GM12878 (cell line): ENCODE data around the gene NECAB2. TPM values are rescaled to one million over a fixed set of nuclear protein-coding genes. Genes with fewer than 3 reads are reported as not detected.

Experiments used
- ATAC-seq: fragments of 200-7000 bp; cut with Tn5 transposase; 3 replicates; pipeline ENCODE4 v1.9.1; 2020; ENCODE audit warnings: mild to moderate bottlenecking, moderate library complexity
- BruUV-seq: library from RNA; stranded (reverse); fragments of 400-500 nt; replicated peaks from 2 replicates; lab custom pipeline; 2021; lab: Mats Ljungman, UMichigan
- CTCF ChIA-PET: fragments of 300-600 bp; sonication (Branson Sonifier 250); formaldehyde crosslinking; extraction: SDS; loops from one replicate; lab custom pipeline; 2021; ENCODE audit warnings: inconsistent platforms; lab: Yijun Ruan, JAX
- POLR2A ChIA-PET: fragments of 350-600 bp; formaldehyde crosslinking; extraction: SDS; loops from one replicate; lab custom pipeline; 2021; ENCODE audit warnings: inconsistent platforms; lab: Charles Lee
- RAD21 ChIA-PET: fragments of 300-600 bp; sonication (Branson Sonifier 250); formaldehyde crosslinking; loops from one replicate; lab custom pipeline; 2023; ENCODE audit warnings: antibody characterized with exemption; ENCODE audit not compliant: unreplicated experiment; lab: Charles Lee
- SMC1A ChIA-PET: fragments of 300-600 bp; sonication (Branson Sonifier 250); formaldehyde crosslinking; loops from one replicate; lab custom pipeline; 2023; ENCODE audit not compliant: unreplicated experiment, uncharacterized antibody; lab: Charles Lee
- DNase-seq: peaks from one replicate; pipeline ENCODE4 v3.0.0-alpha.2; 2011; ENCODE audit warnings: low read depth, low spot score
- FAIRE-seq: peaks from 3 replicates; lab custom pipeline; 2011; peaks lifted over from hg19 to GRCh38; lab: Jason Lieb, UNC
- H2AFZ ChIP-seq: 2 replicates; pipeline ENCODE4 v1.6.0; 2011; ENCODE audit warnings: low read depth, low read length, control low read depth; ENCODE audit not compliant: control insufficient read depth
- H3K27ac ChIP-seq: 2 replicates; pipeline ENCODE4 v1.5.1; 2011; ENCODE audit warnings: control low read depth; ENCODE audit not compliant: control insufficient read depth, insufficient read depth
- H3K27me3 ChIP-seq, 2 experiments: replicated peaks in 1 of 2; 2 replicates each; pipeline versions ENCODE4 v1.6.0 to v1.6.1; 2011; ENCODE audit warnings: low read length in 1 of 2; ENCODE audit not compliant: control insufficient read depth in 2 of 2, insufficient read depth in 2 of 2
- H3K36me3 ChIP-seq, 2 experiments: 2 replicates each; pipeline ENCODE4 v1.5.1; 2011; ENCODE audit warnings: low read length in 1 of 2; ENCODE audit not compliant: control insufficient read depth in 2 of 2, insufficient read depth in 2 of 2
- H3K4me1 ChIP-seq: 2 replicates; pipeline ENCODE4 v1.6.1; 2011; ENCODE audit warnings: mild to moderate bottlenecking, low read length, moderate library complexity, mixed read lengths; ENCODE audit not compliant: control insufficient read depth, insufficient read depth
- H3K4me2 ChIP-seq: 2 replicates; pipeline ENCODE4 v1.6.0; 2011; ENCODE audit warnings: control low read depth; ENCODE audit not compliant: control insufficient read depth, insufficient read depth
- H3K4me3 ChIP-seq: fragments of 200-600 bp; sonication (generic); 2 replicates; pipeline ENCODE4 v1.5.1; 2016
- H3K79me2 ChIP-seq: 2 replicates; pipeline ENCODE4 v1.6.0; 2011; ENCODE audit warnings: low read length; ENCODE audit not compliant: control insufficient read depth, insufficient read depth
- H3K9ac ChIP-seq: 2 replicates; pipeline ENCODE4 v1.8.0; 2011; ENCODE audit warnings: low read length, control low read depth, mixed read lengths; ENCODE audit not compliant: control insufficient read depth, insufficient read depth
- H3K9me3 ChIP-seq: replicated peaks from 3 replicates; pipeline ENCODE4 v1.5.1; 2011; ENCODE audit warnings: mild to moderate bottlenecking, low read length; ENCODE audit not compliant: control insufficient read depth, insufficient read depth
- H4K20me1 ChIP-seq: 2 replicates; pipeline ENCODE4 v1.6.0; 2011; ENCODE audit not compliant: control insufficient read depth, insufficient read depth
- CHD2 ChIP-seq: IDR thresholded peaks from 2 replicates; pipeline ENCODE4 v1.6.1; 2011; ENCODE audit warnings: low read depth, low read length, improper control_type of control experiment, borderline replicate concordance
- PAX5 ChIP-seq: IDR thresholded peaks from 2 replicates; pipeline ENCODE4 v1.6.1; 2011; ENCODE audit warnings: low read depth, low read length, borderline replicate concordance
- PML ChIP-seq: IDR thresholded peaks from 2 replicates; pipeline ENCODE4 v1.6.1; 2012; ENCODE audit warnings: low read length, inconsistent platforms
- WGBS: methylation state at CpG from one replicate; pipeline ENCODE4 v1.1.6; 2016; ENCODE audit warnings: low lambda C conversion rate; ENCODE audit not compliant: insufficient replicate concordance, insufficient coverage; ENCODE audit errors: missing lambda C conversion rate; 5-methylcytosine and 5-hydroxymethylcytosine counted together
- in situ Hi-C: fragments of 300-500 bp; cut with MboI; formaldehyde crosslinking; loops from 9 replicates; pipeline ENCODE4 v1.14.3; 2018; ENCODE audit warnings: mixed read lengths
- intact Hi-C: fragments of 100-400 bp; cut with micrococcal nuclease; formaldehyde crosslinking; loops from one replicate; pipeline ENCODE4 v1.14.2; 2022; ENCODE audit not compliant: unreplicated experiment
- polyA plus RNA-seq, 11 experiments: library from polyadenylated mRNA; depleted of rRNA in 4 of 11; unstranded in 6 of 11; stranded (reverse) in 5 of 11; fragments of >200 nt; fragmentation: Nextera tagmentation in 4 of 11; fragmentation: Illumina TruSeq in 1 of 11; extraction: Ambion mirVana in 4 of 11; extraction: Trizol in 1 of 11; gene quantifications; 1 replicate in 1 of 11; 2 replicates in 10 of 11; pipeline versions ENCODE4 v1.2.1 to v1.2.3, GENCODE V29; 2011 to 2016; ENCODE audit warnings: inconsistent platforms in 2 of 11, missing spikeins in 2 of 11, low read depth in 1 of 11
- total RNA-seq, 4 experiments: library from RNA; depleted of rRNA in 3 of 4; stranded (reverse); fragments of >200 nt in 3 of 4; fragmentation: Illumina TruSeq in 1 of 4; extraction: Trizol in 1 of 4; gene quantifications; 2 replicates each; pipeline versions ENCODE4 v1.2.1 to v1.2.3, GENCODE V29; 2013 to 2021
- TF ChIP-seq, protein P1 (sequence below): fragments of 450-650 bp; IDR thresholded peaks from 2 replicates; pipeline ENCODE4 v1.6.1; 2018; ENCODE audit warnings: mild to moderate bottlenecking, low read depth, moderate library complexity; ENCODE audit not compliant: partially characterized antibody
- TF ChIP-seq, protein P2 (sequence below): IDR thresholded peaks from 2 replicates; pipeline ENCODE4 v1.6.1; 2011; ENCODE audit warnings: low read depth, low read length, improper control_type of control experiment, borderline replicate concordance

Gene NECAB2
- total and polyA plus RNA-seq, 10 of the 15 experiments (the other 5 are each of a cell fraction or from before 2014, with no cell fraction given), result not detected

DNA sequence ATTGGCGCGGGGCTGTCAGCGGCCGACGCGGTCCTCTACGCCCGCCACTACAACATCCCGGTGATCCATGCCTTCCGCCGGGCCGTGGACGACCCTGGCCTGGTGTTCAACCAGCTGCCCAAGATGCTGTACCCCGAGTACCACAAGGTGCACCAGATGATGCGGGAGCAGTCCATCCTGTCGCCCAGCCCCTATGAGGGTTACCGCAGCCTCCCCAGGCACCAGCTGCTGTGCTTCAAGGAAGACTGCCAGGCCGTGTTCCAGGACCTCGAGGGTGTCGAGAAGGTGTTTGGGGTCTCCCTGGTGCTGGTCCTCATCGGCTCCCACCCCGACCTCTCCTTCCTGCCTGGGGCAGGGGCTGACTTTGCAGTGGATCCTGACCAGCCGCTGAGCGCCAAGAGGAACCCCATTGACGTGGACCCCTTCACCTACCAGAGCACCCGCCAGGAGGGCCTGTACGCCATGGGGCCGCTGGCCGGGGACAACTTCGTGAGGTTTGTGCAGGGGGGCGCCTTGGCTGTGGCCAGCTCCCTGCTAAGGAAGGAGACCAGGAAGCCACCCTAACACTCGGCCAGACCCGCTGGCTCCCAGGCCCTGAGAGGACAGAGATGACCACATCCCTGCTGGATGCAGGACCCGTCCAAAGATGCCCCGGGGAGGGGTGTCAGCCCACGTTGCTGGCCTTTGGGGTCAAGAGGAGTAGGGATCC is 2.4 kb upstream of the NECAB2 start (continued):
- TF ChIP-seq, protein P1, sequence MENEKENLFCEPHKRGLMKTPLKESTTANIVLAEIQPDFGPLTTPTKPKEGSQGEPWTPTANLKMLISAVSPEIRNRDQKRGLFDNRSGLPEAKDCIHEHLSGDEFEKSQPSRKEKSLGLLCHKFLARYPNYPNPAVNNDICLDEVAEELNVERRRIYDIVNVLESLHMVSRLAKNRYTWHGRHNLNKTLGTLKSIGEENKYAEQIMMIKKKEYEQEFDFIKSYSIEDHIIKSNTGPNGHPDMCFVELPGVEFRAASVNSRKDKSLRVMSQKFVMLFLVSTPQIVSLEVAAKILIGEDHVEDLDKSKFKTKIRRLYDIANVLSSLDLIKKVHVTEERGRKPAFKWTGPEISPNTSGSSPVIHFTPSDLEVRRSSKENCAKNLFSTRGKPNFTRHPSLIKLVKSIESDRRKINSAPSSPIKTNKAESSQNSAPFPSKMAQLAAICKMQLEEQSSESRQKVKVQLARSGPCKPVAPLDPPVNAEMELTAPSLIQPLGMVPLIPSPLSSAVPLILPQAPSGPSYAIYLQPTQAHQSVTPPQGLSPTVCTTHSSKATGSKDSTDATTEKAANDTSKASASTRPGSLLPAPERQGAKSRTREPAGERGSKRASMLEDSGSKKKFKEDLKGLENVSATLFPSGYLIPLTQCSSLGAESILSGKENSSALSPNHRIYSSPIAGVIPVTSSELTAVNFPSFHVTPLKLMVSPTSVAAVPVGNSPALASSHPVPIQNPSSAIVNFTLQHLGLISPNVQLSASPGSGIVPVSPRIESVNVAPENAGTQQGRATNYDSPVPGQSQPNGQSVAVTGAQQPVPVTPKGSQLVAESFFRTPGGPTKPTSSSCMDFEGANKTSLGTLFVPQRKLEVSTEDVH, result no peak
- no peak for TF ChIP-seq PML

DNA sequence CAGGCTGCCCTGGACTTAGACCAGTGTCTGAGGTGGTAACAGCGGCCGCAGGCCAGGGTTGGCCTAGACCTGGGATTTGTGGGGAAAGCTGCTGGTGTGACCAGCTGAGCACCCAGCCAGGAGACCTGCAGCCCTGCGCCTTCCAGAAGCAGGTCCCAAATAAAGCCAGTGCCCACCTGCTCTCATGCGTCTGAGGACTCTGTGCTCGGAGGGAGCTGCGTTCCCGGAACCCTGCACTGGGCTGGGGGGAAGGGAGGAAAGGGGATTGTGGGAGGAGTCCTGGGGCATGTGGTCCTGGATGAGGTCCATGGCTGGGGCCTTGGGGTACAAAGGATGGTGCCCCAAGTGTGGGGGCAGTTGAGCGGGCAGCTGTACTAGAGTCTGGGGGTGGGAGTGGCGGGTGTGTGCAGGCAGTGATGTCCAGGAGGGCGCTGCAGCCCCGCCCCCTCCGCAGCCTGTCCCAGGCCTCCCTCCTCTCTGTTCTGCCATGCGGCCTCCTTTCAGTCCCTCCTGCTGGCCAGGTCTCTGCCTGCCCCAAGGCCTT is 1.8 kb upstream of the NECAB2 start:
- TF ChIP-seq, protein P2, sequence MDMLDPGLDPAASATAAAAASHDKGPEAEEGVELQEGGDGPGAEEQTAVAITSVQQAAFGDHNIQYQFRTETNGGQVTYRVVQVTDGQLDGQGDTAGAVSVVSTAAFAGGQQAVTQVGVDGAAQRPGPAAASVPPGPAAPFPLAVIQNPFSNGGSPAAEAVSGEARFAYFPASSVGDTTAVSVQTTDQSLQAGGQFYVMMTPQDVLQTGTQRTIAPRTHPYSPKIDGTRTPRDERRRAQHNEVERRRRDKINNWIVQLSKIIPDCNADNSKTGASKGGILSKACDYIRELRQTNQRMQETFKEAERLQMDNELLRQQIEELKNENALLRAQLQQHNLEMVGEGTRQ, result no peak
- TF ChIP-seq PAX5, result no peak
- TF ChIP-seq CHD2, result no peak
- DNase-seq, result no peak
- Histone ChIP-seq H4K20me1 (no peaks in the 10 kb centered on the region), H3K4me3 (no peak overlapping the region), H3K9me3 (no peaks in the 10 kb centered on the region), H3K36me3 (no peaks in the 10 kb centered on the region), H3K27ac (no peak overlapping the region), H3K4me2 (no peak overlapping the region), H3K79me2 (no peaks in the 10 kb centered on the region), H3K4me1 (no peaks in the 10 kb centered on the region), H2AFZ (no peak overlapping the region), H3K27me3 (no peaks in the 10 kb centered on the region), H3K9ac (no peak overlapping the region)
- no peak for FAIRE-seq
- intact Hi-C loops (no loop called here), in situ Hi-C loops (no loop called here)
- SMC1A ChIA-PET, result no interaction called here
- POLR2A ChIA-PET, result no interaction called here
- RAD21 ChIA-PET, result no interaction called here
- BruUV-seq, result no TSS peak
- CTCF ChIA-PET, result interaction anchor here (1.2 kb wide), 1 partner anchor 12 kb away, joined by 3 read pairs; no protein-coding TSS in a partner anchor
- no peak for ATAC-seq
- 76% methylated on average over 10 of the region's 13 CpGs for WGBS
